NCI-H2171 (cell line): Measurements from ENCODE around the gene CTSL.

ENCODE experiments used
- DNase-seq: peaks from one replicate; lab custom pipeline; 2025; lab: John Stamatoyannopoulos, UW

The CTSL gene

GRCh38 chr9:87701491-87701890 lies 24.4 kb upstream of the CTSL start:
- no peak for DNase-seq

GRCh38 chr9:87701931-87702421 lies 23.9 kb upstream of the CTSL start:
- no peak for DNase-seq

GRCh38 chr9:87702921-87703320 lies 23.0 kb upstream of the CTSL start:
- DNase-seq = no peak

- no peak for DNase-seq
These were observed 22.2 kb upstream of the CTSL start for GRCh38 chr9:87703636-87704276.

GRCh38 chr9:87704342-87704741 lies 21.6 kb upstream of the CTSL start:
- no peak for DNase-seq

GRCh38 chr9:87706066-87706739 lies 19.7 kb upstream of the CTSL start:
- DNase-seq = no peak

GRCh38 chr9:87707805-87708506 lies 18.0 kb upstream of the CTSL start:
- no peak for DNase-seq

GRCh38 chr9:87708546-87708945 lies 17.4 kb upstream of the CTSL start:
- DNase-seq = no peak

GRCh38 chr9:87708986-87709728 lies 16.8 kb upstream of the CTSL start:
- no peak for DNase-seq

- DNase-seq = no peak
These were observed 15.5 kb upstream of the CTSL start for GRCh38 chr9:87710443-87710842.

GRCh38 chr9:87711857-87712800 lies 13.8 kb upstream of the CTSL start:
- DNase-seq = no peak

GRCh38 chr9:87712801-87713277 lies 13.1 kb upstream of the CTSL start:
- DNase-seq = no peak

GRCh38 chr9:87713278-87713987 lies 12.5 kb upstream of the CTSL start:
- DNase-seq = no peak

- no peak for DNase-seq
These were observed 12.0 kb upstream of the CTSL start for GRCh38 chr9:87713988-87714330.

GRCh38 chr9:87714819-87715218 lies 11.1 kb upstream of the CTSL start:
- no peak for DNase-seq

GRCh38 chr9:87716141-87716540 lies 9.8 kb upstream of the CTSL start:
- no peak for DNase-seq

- DNase-seq = no peak
These were observed 8.5 kb upstream of the CTSL start for GRCh38 chr9:87717456-87717855.

GRCh38 chr9:87718231-87718630 lies 7.7 kb upstream of the CTSL start:
- DNase-seq = no peak

- no peak for DNase-seq
These were observed 6.9 kb upstream of the CTSL start for GRCh38 chr9:87718852-87719612.

GRCh38 chr9:87720173-87720572 lies 5.7 kb upstream of the CTSL start:
- no peak for DNase-seq
